ENCODE results near the gene RPEL1.

DNA sequence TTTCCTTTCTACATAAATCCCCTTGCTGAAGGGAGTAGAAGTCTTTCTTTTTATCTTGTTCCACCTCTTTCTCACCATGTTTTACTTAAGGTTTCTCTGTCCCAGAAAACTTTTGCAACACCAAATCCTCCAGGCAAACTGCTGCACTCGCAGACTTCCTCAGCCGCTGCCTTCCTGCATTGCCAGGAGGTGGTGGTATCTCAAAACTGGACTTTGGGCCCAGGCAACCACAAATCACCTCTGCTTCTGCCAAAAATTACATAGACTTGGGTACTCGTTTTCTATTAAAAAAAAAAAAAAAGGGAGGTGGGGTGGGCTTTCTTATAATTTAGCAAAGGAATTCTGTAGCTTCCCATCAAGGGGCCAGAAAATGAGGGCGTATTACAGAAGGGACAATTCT lies 45.9 kb downstream of the RPEL1 start:
- TF ChIP-seq TARDBP (IDR thresholded peaks at IDR 0.05) (no peak), SP1 (IDR thresholded peaks at IDR 0.05) (no peak), FOXK2 (IDR thresholded peaks at IDR 0.05) (no peak), FOXA1 (IDR thresholded peaks at IDR 0.05) (no peak), ELF4 (IDR thresholded peaks at IDR 0.05) (no peak), SUZ12 (IDR thresholded peaks at IDR 0.05) (no peak), FOXM1 (IDR thresholded peaks at IDR 0.05; ENCODE audit: borderline replicate concordance) (no peak), ARNT (IDR thresholded peaks at IDR 0.05) (no peak), ZNF384 (IDR thresholded peaks at IDR 0.05) (no peak), HDGF (IDR thresholded peaks at IDR 0.05; ENCODE audit: borderline replicate concordance) (no peak), BHLHE40 (IDR thresholded peaks at IDR 0.05; ENCODE audit: borderline replicate concordance) (no peak), LEF1 (IDR thresholded peaks at IDR 0.05; ENCODE audit: borderline replicate concordance) (no peak), NFRKB (IDR thresholded peaks at IDR 0.05) (no peak)
- TF ChIP-seq, protein P1, sequence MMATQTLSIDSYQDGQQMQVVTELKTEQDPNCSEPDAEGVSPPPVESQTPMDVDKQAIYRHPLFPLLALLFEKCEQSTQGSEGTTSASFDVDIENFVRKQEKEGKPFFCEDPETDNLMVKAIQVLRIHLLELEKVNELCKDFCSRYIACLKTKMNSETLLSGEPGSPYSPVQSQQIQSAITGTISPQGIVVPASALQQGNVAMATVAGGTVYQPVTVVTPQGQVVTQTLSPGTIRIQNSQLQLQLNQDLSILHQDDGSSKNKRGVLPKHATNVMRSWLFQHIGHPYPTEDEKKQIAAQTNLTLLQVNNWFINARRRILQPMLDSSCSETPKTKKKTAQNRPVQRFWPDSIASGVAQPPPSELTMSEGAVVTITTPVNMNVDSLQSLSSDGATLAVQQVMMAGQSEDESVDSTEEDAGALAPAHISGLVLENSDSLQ (IDR thresholded peaks at IDR 0.05) = no peak
